Activated CD4-positive, alpha-beta T cell treated with anti-CD3 and anti-CD28 coated beads for 36 hours (primary cell): ENCODE data around the gene DUSP1. TPM values are rescaled to one million over a fixed set of nuclear protein-coding genes. Genes with fewer than 3 reads are reported as not detected.

ENCODE experiments used
- ATAC-seq: fragments of 200-7000 bp; cut with Tn5 transposase; one replicate; pipeline ENCODE4 v1.10.0; 2021; ENCODE audit warnings: mild to moderate bottlenecking, moderate library complexity
- CTCF ChIA-PET: fragments of 350-600 bp; sonication (Branson Sonifier 250); formaldehyde crosslinking; loops from one replicate; lab custom pipeline; 2021; ENCODE audit warnings: antibody characterized with exemption; lab: Charles Lee
- POLR2A ChIA-PET: fragments of 350-600 bp; sonication (Branson Sonifier 250); formaldehyde crosslinking; loops from one replicate; lab custom pipeline; 2021; ENCODE audit warnings: antibody characterized with exemption, inconsistent platforms; lab: Charles Lee
- DNase-seq: peaks from one replicate; pipeline ENCODE4 v3.0.0-alpha.2; 2020
- H3K27ac Mint-ChIP-seq: one replicate; pipeline ENCODE4 v1.8.0; 2021; ENCODE audit warnings: mixed read lengths
- H3K27me3 Mint-ChIP-seq: one replicate; pipeline ENCODE4 v1.8.0; 2021; ENCODE audit warnings: mixed read lengths
- H3K36me3 Mint-ChIP-seq: one replicate; pipeline ENCODE4 v1.8.0; 2021; ENCODE audit warnings: low read depth, mixed read lengths
- H3K4me1 Mint-ChIP-seq: one replicate; pipeline ENCODE4 v1.8.0; 2021; ENCODE audit warnings: mixed read lengths
- H3K4me3 Mint-ChIP-seq: one replicate; pipeline ENCODE4 v1.8.0; 2021; ENCODE audit warnings: mild to moderate bottlenecking, moderate library complexity, mixed read lengths
- H3K9me3 Mint-ChIP-seq: one replicate; pipeline ENCODE4 v1.8.0; 2021; ENCODE audit warnings: low read depth, mixed read lengths
- intact Hi-C, 2 experiments: fragments of 100-400 bp; cut with DNase I in 1 of 2; cut with micrococcal nuclease in 1 of 2; formaldehyde crosslinking; loops; one replicate each; pipeline versions ENCODE4 v1.14.2 to v1.15.1; 2022 to 2024; cut with DNase I, micrococcal nuclease
- total RNA-seq, 2 experiments: library from RNA; stranded (reverse); gene quantifications; one replicate each; pipeline ENCODE4 v1.2.3, GENCODE V29; 2021

The DUSP1 gene
- total RNA-seq, 2 experiments from 2014 or later = 6.7 to 7.4 TPM

- Mint-ChIP-seq H3K27ac (peak overlapping the region; percentile 84), H3K9me3 (peaks cover 2% of the 10 kb centered on the region), H3K4me3 (peak overlapping the region; percentile 54), H3K36me3 (peaks cover 2% of the 10 kb centered on the region), H3K27me3 (no peaks in the 10 kb centered on the region), H3K4me1 (peaks cover 17% of the 10 kb centered on the region)
- CTCF ChIA-PET = interaction anchor here (0.7 to 1.6 kb wide), 4 partner anchors 30 to 623 kb away, joined by 4 to 7 read pairs (median 4); no protein-coding TSS in a partner anchor
- intact Hi-C loops = loop anchor here (1.0 kb wide), 5 partner anchors 27 to 151 kb away; partner anchors contain the start of gene ERGIC1 (in 2 of the 2)
- peak; percentile 98 for DNase-seq
- POLR2A ChIA-PET = interaction anchor here (0.7 to 1.3 kb wide), 6 partner anchors 10 to 42 kb away, joined by 3 to 19 read pairs (median 4); partner anchors contain the start of gene DUSP1
- peak; percentile 97 for ATAC-seq
These were observed 36.1 kb upstream of the DUSP1 start for GRCh38 chr5:172806897-172807672.

- intact Hi-C loops = no loop called here
- POLR2A ChIA-PET = interaction anchor here (0.8 kb wide), 1 partner anchor 28 kb away, joined by 3 read pairs; no protein-coding TSS in a partner anchor
- Mint-ChIP-seq H3K36me3 (peaks cover 2% of the 10 kb centered on the region), H3K4me1 (peaks cover 17% of the 10 kb centered on the region), H3K9me3 (peaks cover 2% of the 10 kb centered on the region), H3K27me3 (no peaks in the 10 kb centered on the region), H3K27ac (peak overlapping the region; percentile 76), H3K4me3 (no peak overlapping the region)
- CTCF ChIA-PET = no interaction called here
- DNase-seq = no peak
- no peak for ATAC-seq
These were observed 34.8 kb upstream of the DUSP1 start for GRCh38 chr5:172805736-172806255.

GRCh38 chr5:172805018-172805683, 34.2 kb upstream of the DUSP1 start:
- ChIA-PET POLR2A (interaction anchor here (0.6 kb wide), 1 partner anchor 161 kb away, joined by 4 read pairs; no protein-coding TSS in a partner anchor), CTCF (no interaction called here)
- H3K4me1 Mint-ChIP-seq = peaks cover 17% of the 10 kb centered on the region
- no peak overlapping the region for H3K4me3 Mint-ChIP-seq
- no peak overlapping the region for H3K27ac Mint-ChIP-seq
- DNase-seq (no peak), ATAC-seq (no peak)
- H3K27me3 Mint-ChIP-seq = no peaks in the 10 kb centered on the region
- H3K9me3 Mint-ChIP-seq = peaks cover 2% of the 10 kb centered on the region
- H3K36me3 Mint-ChIP-seq = peaks cover 2% of the 10 kb centered on the region
- intact Hi-C loops = no loop called here

- Mint-ChIP-seq H3K27me3 (no peaks in the 10 kb centered on the region), H3K9me3 (no peaks in the 10 kb centered on the region), H3K27ac (no peak overlapping the region), H3K4me3 (no peak overlapping the region), H3K4me1 (peaks cover 22% of the 10 kb centered on the region), H3K36me3 (no peaks in the 10 kb centered on the region)
- ATAC-seq = no peak
- CTCF ChIA-PET = interaction anchor here (0.9 kb wide), 1 partner anchor 27 kb away, joined by 3 read pairs; no protein-coding TSS in a partner anchor
- POLR2A ChIA-PET = no interaction called here
- intact Hi-C loops = no loop called here
- no peak for DNase-seq
These were observed 31.7 kb upstream of the DUSP1 start for GRCh38 chr5:172802567-172803176.

- Mint-ChIP-seq H3K9me3 (no peaks in the 10 kb centered on the region), H3K4me3 (no peak overlapping the region), H3K4me1 (peaks cover 17% of the 10 kb centered on the region), H3K36me3 (no peaks in the 10 kb centered on the region), H3K27me3 (no peaks in the 10 kb centered on the region), H3K27ac (no peak overlapping the region)
- ChIA-PET CTCF (no interaction called here), POLR2A (no interaction called here)
- ATAC-seq (no peak), DNase-seq (no peak)
- intact Hi-C loops = no loop called here
These were observed 31.1 kb upstream of the DUSP1 start for GRCh38 chr5:172802112-172802511.

- DNase-seq = no peak
- Mint-ChIP-seq H3K27ac (no peak overlapping the region), H3K4me1 (peaks cover 12% of the 10 kb centered on the region), H3K4me3 (no peak overlapping the region), H3K27me3 (no peaks in the 10 kb centered on the region), H3K9me3 (no peaks in the 10 kb centered on the region), H3K36me3 (no peaks in the 10 kb centered on the region)
- ChIA-PET POLR2A (interaction anchor here (0.7 kb wide), 1 partner anchor 25 kb away, joined by 5 read pairs; no protein-coding TSS in a partner anchor), CTCF (no interaction called here)
- intact Hi-C loops = no loop called here
- ATAC-seq = no peak
These were observed 30.2 kb upstream of the DUSP1 start for GRCh38 chr5:172801179-172801671.

- Mint-ChIP-seq H3K27me3 (no peaks in the 10 kb centered on the region), H3K27ac (no peak overlapping the region), H3K9me3 (no peaks in the 10 kb centered on the region), H3K4me3 (no peak overlapping the region), H3K36me3 (no peaks in the 10 kb centered on the region), H3K4me1 (peaks cover 12% of the 10 kb centered on the region)
- DNase-seq (no peak), ATAC-seq (no peak)
- CTCF ChIA-PET = no interaction called here
- intact Hi-C loops = no loop called here
- POLR2A ChIA-PET = interaction anchor here (1.0 kb wide), 1 partner anchor 36 kb away, joined by 3 read pairs; no protein-coding TSS in a partner anchor
These were observed 29.1 kb upstream of the DUSP1 start for GRCh38 chr5:172800088-172800551.

GRCh38 chr5:172799416-172799815, 28.4 kb upstream of the DUSP1 start:
- ChIA-PET POLR2A (interaction anchor here (1.0 kb wide), 1 partner anchor 37 kb away, joined by 3 read pairs; no protein-coding TSS in a partner anchor), CTCF (no interaction called here)
- Mint-ChIP-seq H3K9me3 (no peaks in the 10 kb centered on the region), H3K27me3 (no peaks in the 10 kb centered on the region), H3K27ac (peak overlapping the region; percentile 2), H3K4me1 (peaks cover 12% of the 10 kb centered on the region), H3K36me3 (no peaks in the 10 kb centered on the region), H3K4me3 (no peak overlapping the region)
- DNase-seq (no peak), ATAC-seq (no peak)
- intact Hi-C loops = no loop called here

GRCh38 chr5:172798422-172799215, 27.6 kb upstream of the DUSP1 start:
- DNase-seq (no peak), ATAC-seq (peak; percentile 68)
- peaks cover 18% of the 10 kb centered on the region for H3K4me1 Mint-ChIP-seq
- no peak overlapping the region for H3K27ac Mint-ChIP-seq
- H3K4me3 Mint-ChIP-seq = no peak overlapping the region
- H3K27me3 Mint-ChIP-seq = no peaks in the 10 kb centered on the region
- POLR2A ChIA-PET = interaction anchor here (0.8 to 1.3 kb wide), 2 partner anchors 21 to 28 kb away, joined by 4 to 5 read pairs; no protein-coding TSS in a partner anchor
- intact Hi-C loops = no loop called here
- H3K36me3 Mint-ChIP-seq = no peaks in the 10 kb centered on the region
- CTCF ChIA-PET = interaction anchor here (0.8 to 1.4 kb wide), 3 partner anchors 23 to 34 kb away, joined by 3 to 6 read pairs (median 6); no protein-coding TSS in a partner anchor
- no peaks in the 10 kb centered on the region for H3K9me3 Mint-ChIP-seq

- CTCF ChIA-PET = interaction anchor here (0.8 to 1.4 kb wide), 4 partner anchors 14 to 33 kb away, joined by 3 to 6 read pairs (median 5); no protein-coding TSS in a partner anchor
- no peak overlapping the region for H3K4me3 Mint-ChIP-seq
- no peaks in the 10 kb centered on the region for H3K36me3 Mint-ChIP-seq
- no peak overlapping the region for H3K27ac Mint-ChIP-seq
- H3K9me3 Mint-ChIP-seq = no peaks in the 10 kb centered on the region
- POLR2A ChIA-PET = interaction anchor here (0.6 to 1.3 kb wide), 4 partner anchors 10 to 393 kb away, joined by 3 to 5 read pairs (median 4); no protein-coding TSS in a partner anchor
- peaks cover 22% of the 10 kb centered on the region for H3K4me1 Mint-ChIP-seq
- ATAC-seq = no peak
- H3K27me3 Mint-ChIP-seq = no peaks in the 10 kb centered on the region
- intact Hi-C loops = no loop called here
- no peak for DNase-seq
These were observed 26.8 kb upstream of the DUSP1 start for GRCh38 chr5:172797771-172798191.
